GM12892 (cell line): ENCODE data around the gene RABGEF1.

Source experiments
- POLR2A ChIP-seq: IDR thresholded peaks from 2 replicates; pipeline ENCODE4 v1.6.1; 2011; ENCODE audit warnings: low read depth, low read length, control low read depth
- POLR2AphosphoS5 ChIP-seq: IDR thresholded peaks from 2 replicates; pipeline ENCODE4 v1.6.1; 2011; ENCODE audit warnings: low read depth, low read length, control low read depth
- TAF1 ChIP-seq: IDR thresholded peaks from 2 replicates; pipeline ENCODE4 v1.6.1; 2011; ENCODE audit warnings: low read depth, mild to moderate bottlenecking, control low read depth, low read length, borderline replicate concordance

DNA sequence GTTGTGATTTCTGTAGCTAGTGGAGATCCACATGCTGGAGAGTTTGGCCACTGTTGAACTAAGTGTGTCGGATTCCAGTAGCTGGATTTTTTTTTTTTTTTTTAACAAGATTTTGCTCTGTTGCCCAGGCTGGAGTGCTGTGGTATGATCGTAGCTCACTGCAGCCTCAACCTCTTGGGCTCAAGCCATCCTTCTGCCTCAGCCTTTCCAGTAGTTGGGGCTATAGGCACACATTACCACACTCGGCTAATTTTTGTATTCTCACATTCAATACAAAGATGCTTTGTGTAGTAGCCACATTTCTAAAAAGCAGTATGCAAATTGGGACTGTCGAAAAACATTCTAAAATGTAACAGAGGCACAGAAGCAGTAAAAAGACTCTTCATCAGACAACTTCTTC is 63.5 kb downstream of the RABGEF1 start:
- TF ChIP-seq POLR2AphosphoS5 (no peak), POLR2A (no peak), TAF1 (no peak)
